ENCODE results near the gene MRAP2. TPM values are rescaled to one million over a fixed set of nuclear protein-coding genes. Genes with fewer than 3 reads are reported as not detected.

The MRAP2 gene
- polyA plus RNA-seq, 1 donor from 2014 or later = 1.0 TPM

- Histone ChIP-seq H3K9me3 (ENCODE audit: low read length) (no peaks in the 10 kb centered on the region), H3K9me2 (ENCODE audit: insufficient read depth, low read length) (no peaks in the 10 kb centered on the region), H3K4me2 (ENCODE audit: low read length) (no peak overlapping the region), H3F3A (ENCODE audit: insufficient read depth, low read length, poor library complexity, severe bottlenecking) (no peaks in the 10 kb centered on the region), H3K27me3 (ENCODE audit: insufficient read depth, low read depth, low read length) (no peaks in the 10 kb centered on the region), H3K79me2 (replicated peaks; ENCODE audit: insufficient read depth, low read length) (no peaks in the 10 kb centered on the region), H3K27ac (ENCODE audit: low read length) (no peak overlapping the region), H2AFZ (ENCODE audit: low read depth, low read length) (no peak overlapping the region), H3K36me3 (ENCODE audit: insufficient read depth, low read length) (peaks cover 4% of the 10 kb centered on the region), H3K9ac (ENCODE audit: low read length) (no peak overlapping the region), H3K4me3 (ENCODE audit: low read length) (no peak overlapping the region), H4K20me1 (ENCODE audit: insufficient read depth) (no peaks in the 10 kb centered on the region)
- no peak for TF ChIP-seq SMC3 (conservative IDR thresholded peaks at IDR 0.05; ENCODE audit: poor library complexity)
- no peak for TF ChIP-seq REST (IDR thresholded peaks at IDR 0.05; ENCODE audit: borderline replicate concordance)
- no peak for TF ChIP-seq POLR2AphosphoS5 (IDR thresholded peaks at IDR 0.05)
- TF ChIP-seq CTCF (IDR thresholded peaks at IDR 0.05; ENCODE audit: poor library complexity, severe bottlenecking) = no peak
- no peak for TF ChIP-seq RAD21 (conservative IDR thresholded peaks at IDR 0.05)
- TF ChIP-seq EP300 (conservative IDR thresholded peaks at IDR 0.05; ENCODE audit: poor library complexity, severe bottlenecking) = no peak
- no peak for TF ChIP-seq EZH2 (IDR thresholded peaks at IDR 0.05; ENCODE audit: borderline replicate concordance, insufficient read depth, low read length, poor library complexity, severe bottlenecking)
- TF ChIP-seq MXI1 (conservative IDR thresholded peaks at IDR 0.05; ENCODE audit: poor library complexity, severe bottlenecking) = no peak
- TF ChIP-seq TAF1 (IDR thresholded peaks at IDR 0.05; ENCODE audit: low read depth) = no peak
These were observed 103.4 kb downstream of the MRAP2 start for GRCh38 chr6:84137051-84137375.

- TF ChIP-seq SMC3 (conservative IDR thresholded peaks at IDR 0.05; ENCODE audit: poor library complexity) (no peak), CTCF (IDR thresholded peaks at IDR 0.05; ENCODE audit: poor library complexity, severe bottlenecking) (no peak), MXI1 (conservative IDR thresholded peaks at IDR 0.05; ENCODE audit: poor library complexity, severe bottlenecking) (no peak), EP300 (conservative IDR thresholded peaks at IDR 0.05; ENCODE audit: poor library complexity, severe bottlenecking) (no peak), POLR2AphosphoS5 (IDR thresholded peaks at IDR 0.05) (no peak), RAD21 (conservative IDR thresholded peaks at IDR 0.05) (no peak), REST (IDR thresholded peaks at IDR 0.05; ENCODE audit: borderline replicate concordance) (no peak), TAF1 (IDR thresholded peaks at IDR 0.05; ENCODE audit: low read depth) (no peak), EZH2 (IDR thresholded peaks at IDR 0.05; ENCODE audit: borderline replicate concordance, insufficient read depth, low read length, poor library complexity, severe bottlenecking) (no peak)
- Histone ChIP-seq H3K9ac (ENCODE audit: low read length) (no peak overlapping the region), H3K9me3 (ENCODE audit: low read length) (no peaks in the 10 kb centered on the region), H3K4me3 (ENCODE audit: low read length) (no peak overlapping the region), H3K27me3 (ENCODE audit: insufficient read depth, low read depth, low read length) (no peaks in the 10 kb centered on the region), H3F3A (ENCODE audit: insufficient read depth, low read length, poor library complexity, severe bottlenecking) (no peaks in the 10 kb centered on the region), H2AFZ (ENCODE audit: low read depth, low read length) (no peak overlapping the region), H3K9me2 (ENCODE audit: insufficient read depth, low read length) (no peaks in the 10 kb centered on the region), H3K27ac (ENCODE audit: low read length) (no peak overlapping the region), H3K4me2 (ENCODE audit: low read length) (no peak overlapping the region), H3K79me2 (replicated peaks; ENCODE audit: insufficient read depth, low read length) (no peaks in the 10 kb centered on the region), H3K36me3 (ENCODE audit: insufficient read depth, low read length) (peaks cover 4% of the 10 kb centered on the region), H4K20me1 (ENCODE audit: insufficient read depth) (no peaks in the 10 kb centered on the region)
These were observed 104.5 kb downstream of the MRAP2 start for GRCh38 chr6:84137989-84138575.

Measured in neural cell (in vitro differentiated cells).